OCI-LY3 (cell line): ENCODE data around the gene IL36B.

Experiments used
- H2AFZ ChIP-seq: fragments of 200-600, 300-600 bp; shearing (Covaris generic); 2 replicates; pipeline ENCODE4 v1.6.0; 2014; ENCODE audit warnings: antibody characterized with exemption, low read depth, low read length
- H3K27ac ChIP-seq: fragments of 200-600, 300-600 bp; sonication (generic); 2 replicates; pipeline ENCODE4 v1.5.1; 2014; ENCODE audit warnings: mild to moderate bottlenecking, low read length, moderate library complexity, mixed read lengths
- H3K27me3 ChIP-seq: fragments of 200-600, 300-600 bp; sonication (generic); 2 replicates; pipeline ENCODE4 v1.6.1; 2014; ENCODE audit warnings: low read depth, low read length, mixed read lengths
- H3K36me3 ChIP-seq: fragments of 200-600, 300-600 bp; sonication (generic); replicated peaks from 2 replicates; pipeline ENCODE3; 2014; ENCODE audit warnings: low read depth, low read length, mixed read lengths
- H3K4me1 ChIP-seq: fragments of 300-600, 200-600 bp; sonication (generic); 2 replicates; pipeline ENCODE4 v1.6.1; 2014; ENCODE audit warnings: low read length, mixed read lengths
- H3K4me2 ChIP-seq: fragments of 200-600, 300-600 bp; sonication (generic); 2 replicates; pipeline ENCODE4 v1.6.1; 2014; ENCODE audit warnings: low read length, mixed read lengths
- H3K4me3 ChIP-seq: fragments of 300-600, 200-600 bp; sonication (generic); 2 replicates; pipeline ENCODE4 v1.5.1; 2014; ENCODE audit warnings: antibody characterized with exemption, mild to moderate bottlenecking, low read length, moderate library complexity
- H3K79me2 ChIP-seq: fragments of 300-600, 200-600 bp; shearing (Covaris generic); 2 replicates; pipeline ENCODE4 v1.6.1; 2014; ENCODE audit warnings: mild to moderate bottlenecking, low read length, mixed read lengths
- H3K9ac ChIP-seq: fragments of 300-600, 200-600 bp; shearing (Covaris generic); 2 replicates; pipeline ENCODE4 v1.6.0; 2014; ENCODE audit warnings: mild to moderate bottlenecking, low read length, moderate library complexity
- H3K9me3 ChIP-seq: fragments of 200-600, 300-600 bp; shearing (Covaris generic); 2 replicates; pipeline ENCODE4 v1.6.1; 2014; ENCODE audit warnings: low read length, mixed read lengths; ENCODE audit not compliant: insufficient read depth
- H4K20me1 ChIP-seq: fragments of 200-600, 300-600 bp; sonication (generic); 2 replicates; pipeline ENCODE4 v1.6.1; 2016; ENCODE audit warnings: low read length, mixed read lengths; ENCODE audit not compliant: insufficient read depth
- EZH2phosphoT487 ChIP-seq: fragments of 200-600 bp; shearing (Covaris generic); IDR thresholded peaks from 2 replicates; pipeline ENCODE4 v1.6.1; 2018; ENCODE audit warnings: antibody characterized with exemption, mixed run types, low read depth
- TF ChIP-seq, protein P1 (sequence below): fragments of 200-600, 300-600 bp; sonication (generic); IDR thresholded peaks from 2 replicates; pipeline ENCODE4 v1.5.1; 2014; ENCODE audit warnings: antibody characterized with exemption, low read length, low read depth

The IL36B gene

DNA sequence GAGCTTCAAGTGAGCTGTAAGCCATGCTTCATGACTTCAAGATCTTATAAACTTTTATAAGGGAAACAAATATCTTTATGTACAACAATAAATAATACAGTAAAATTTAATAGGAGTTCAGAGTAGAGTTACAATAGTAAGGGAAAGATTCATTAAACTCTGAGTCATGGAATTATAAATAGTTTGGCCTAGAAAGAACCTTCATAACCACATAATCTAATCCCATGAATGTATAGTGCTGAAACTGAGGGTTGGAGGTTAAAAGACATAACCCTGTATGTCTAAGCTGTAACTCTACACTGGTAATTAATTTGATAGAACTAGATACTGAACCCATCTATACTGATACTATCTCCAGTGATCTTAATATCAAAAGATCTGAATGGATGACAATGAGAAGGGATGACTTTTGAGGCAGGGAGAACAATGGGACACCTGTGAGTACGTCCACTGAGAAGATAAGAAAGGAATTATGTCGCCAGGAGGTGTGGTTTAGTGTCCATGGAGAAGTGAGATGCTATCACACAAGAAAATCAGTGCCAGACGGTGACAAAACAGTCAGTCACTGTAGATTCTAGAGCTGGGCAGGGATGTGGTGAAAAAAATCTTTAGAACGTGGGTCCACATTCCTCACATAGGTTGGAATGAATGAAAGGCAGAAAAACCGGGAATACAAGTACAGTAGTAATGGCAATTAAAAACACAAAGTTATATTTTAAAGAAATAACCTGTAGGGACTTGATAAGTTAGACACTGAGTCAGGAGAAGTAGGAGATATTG, 16.2 kb upstream of the IL36B start:
- Histone ChIP-seq H3K4me1 (no peaks in the 10 kb centered on the region), H3K27me3 (no peaks in the 10 kb centered on the region), H3K9ac (no peak overlapping the region), H3K36me3 (no peaks in the 10 kb centered on the region), H3K4me3 (no peak overlapping the region), H3K9me3 (no peaks in the 10 kb centered on the region), H3K4me2 (no peak overlapping the region), H2AFZ (no peak overlapping the region), H3K79me2 (no peaks in the 10 kb centered on the region), H3K27ac (no peak overlapping the region), H4K20me1 (no peaks in the 10 kb centered on the region)
- TF ChIP-seq, protein P1, sequence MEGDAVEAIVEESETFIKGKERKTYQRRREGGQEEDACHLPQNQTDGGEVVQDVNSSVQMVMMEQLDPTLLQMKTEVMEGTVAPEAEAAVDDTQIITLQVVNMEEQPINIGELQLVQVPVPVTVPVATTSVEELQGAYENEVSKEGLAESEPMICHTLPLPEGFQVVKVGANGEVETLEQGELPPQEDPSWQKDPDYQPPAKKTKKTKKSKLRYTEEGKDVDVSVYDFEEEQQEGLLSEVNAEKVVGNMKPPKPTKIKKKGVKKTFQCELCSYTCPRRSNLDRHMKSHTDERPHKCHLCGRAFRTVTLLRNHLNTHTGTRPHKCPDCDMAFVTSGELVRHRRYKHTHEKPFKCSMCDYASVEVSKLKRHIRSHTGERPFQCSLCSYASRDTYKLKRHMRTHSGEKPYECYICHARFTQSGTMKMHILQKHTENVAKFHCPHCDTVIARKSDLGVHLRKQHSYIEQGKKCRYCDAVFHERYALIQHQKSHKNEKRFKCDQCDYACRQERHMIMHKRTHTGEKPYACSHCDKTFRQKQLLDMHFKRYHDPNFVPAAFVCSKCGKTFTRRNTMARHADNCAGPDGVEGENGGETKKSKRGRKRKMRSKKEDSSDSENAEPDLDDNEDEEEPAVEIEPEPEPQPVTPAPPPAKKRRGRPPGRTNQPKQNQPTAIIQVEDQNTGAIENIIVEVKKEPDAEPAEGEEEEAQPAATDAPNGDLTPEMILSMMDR, result no peak
- no peak for TF ChIP-seq EZH2phosphoT487

DNA sequence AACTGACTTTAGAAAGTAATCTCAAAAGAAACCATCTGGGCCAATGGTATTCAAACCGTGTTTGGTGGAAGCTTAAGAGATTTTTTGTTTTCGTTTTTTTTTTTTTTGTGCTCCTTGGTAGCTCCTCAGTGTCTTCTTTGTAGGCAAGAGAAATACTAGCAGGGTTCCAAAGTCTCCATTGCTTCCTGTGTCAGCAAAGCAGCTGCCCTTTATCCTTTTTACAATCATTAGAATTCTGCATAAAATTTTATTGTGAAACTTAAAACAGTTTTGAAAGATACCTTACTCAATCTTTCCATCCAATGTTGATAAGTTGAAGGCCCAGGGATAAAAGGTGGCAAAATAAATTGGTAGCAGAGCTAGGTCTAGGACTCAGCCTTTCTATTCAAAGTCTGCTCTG, 15.6 kb upstream of the IL36B start:
- Histone ChIP-seq H4K20me1 (no peaks in the 10 kb centered on the region), H3K9ac (no peak overlapping the region), H3K4me2 (no peak overlapping the region), H3K4me1 (no peaks in the 10 kb centered on the region), H3K9me3 (no peaks in the 10 kb centered on the region), H3K79me2 (no peaks in the 10 kb centered on the region), H2AFZ (no peak overlapping the region), H3K4me3 (no peak overlapping the region), H3K36me3 (no peaks in the 10 kb centered on the region), H3K27ac (no peak overlapping the region), H3K27me3 (no peaks in the 10 kb centered on the region)
- TF ChIP-seq EZH2phosphoT487, result no peak
- TF ChIP-seq, protein P1, result no peak

DNA sequence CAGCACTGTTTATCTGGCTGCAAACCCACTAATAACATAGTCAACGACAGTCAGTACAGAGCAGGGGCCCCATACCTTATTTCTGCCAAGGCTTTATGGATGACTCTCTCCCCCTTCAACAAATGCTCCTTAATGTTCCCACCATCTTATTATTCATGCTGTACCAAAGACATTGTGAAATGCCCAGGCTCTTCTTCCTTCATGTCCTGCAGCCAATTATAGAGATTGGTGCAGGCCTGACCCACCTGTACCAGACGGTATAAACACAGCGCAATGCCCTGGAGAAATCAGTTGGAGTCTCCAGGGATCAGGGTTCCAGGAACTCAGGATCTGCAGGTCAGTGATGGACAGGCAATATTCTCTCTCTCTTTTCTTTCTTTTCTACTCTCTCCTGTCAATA, 15.0 kb upstream of the IL36B start, which contains the start of gene IL1F10:
IL1F10 (plus strand) TSS at position 290 of the 400 bp plus-strand sequence. CDS start 4,769 bp downstream, outside the sequence.
- no peaks in the 10 kb centered on the region for H4K20me1 ChIP-seq
- H3K36me3 ChIP-seq, result no peaks in the 10 kb centered on the region
- no peaks in the 10 kb centered on the region for H3K9me3 ChIP-seq
- no peaks in the 10 kb centered on the region for H3K79me2 ChIP-seq
- no peak within 1 kb of the TSS for H3K27ac ChIP-seq
- H2AFZ ChIP-seq, result no peak within 1 kb of the TSS
- no peak within 1 kb of the TSS for H3K4me3 ChIP-seq
- no peak within 1 kb of the TSS for H3K4me2 ChIP-seq
- no peaks in the 10 kb centered on the region for H3K27me3 ChIP-seq
- H3K9ac ChIP-seq, result no peak within 1 kb of the TSS
- TF ChIP-seq, protein P1, result no peak
- no peak for TF ChIP-seq EZH2phosphoT487
- H3K4me1 ChIP-seq, result no peaks in the 10 kb centered on the region

DNA sequence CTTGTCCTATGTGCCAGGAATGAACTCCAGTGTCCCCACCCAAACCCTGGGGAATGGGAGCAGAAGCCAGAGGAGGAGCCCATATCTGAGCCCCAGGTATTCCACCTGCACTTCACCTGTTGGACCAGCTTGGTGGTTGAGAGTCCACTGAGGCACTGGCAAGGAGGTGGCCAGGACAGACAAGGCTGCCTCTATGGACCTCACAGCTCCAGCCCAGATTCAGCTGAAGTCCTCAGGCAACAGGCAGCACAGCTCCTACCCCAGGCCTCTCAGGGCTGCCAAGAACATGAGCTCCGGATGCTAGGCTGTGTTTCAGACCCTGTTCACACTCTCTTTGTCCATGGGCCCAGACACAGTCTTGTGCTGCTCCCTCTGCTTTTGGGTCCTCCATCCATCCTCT, 12.2 kb upstream of the IL36B start:
- Histone ChIP-seq H2AFZ (no peak overlapping the region), H3K4me3 (no peak overlapping the region), H3K9me3 (no peaks in the 10 kb centered on the region), H3K79me2 (no peaks in the 10 kb centered on the region), H3K4me1 (no peaks in the 10 kb centered on the region), H3K27me3 (no peaks in the 10 kb centered on the region), H3K27ac (no peak overlapping the region), H4K20me1 (no peaks in the 10 kb centered on the region), H3K4me2 (no peak overlapping the region), H3K36me3 (no peaks in the 10 kb centered on the region), H3K9ac (no peak overlapping the region)
- TF ChIP-seq EZH2phosphoT487, result no peak
